ENCODE measurements around the gene FBXO5. TPM values are rescaled to one million over a fixed set of nuclear protein-coding genes. Genes with fewer than 3 reads are reported as not detected.

The FBXO5 gene
- total and polyA plus RNA-seq, 9 of the 15 experiments (the other 6 are each of a cell fraction or from before 2014, with no cell fraction given): 17.8 to 89.3 (median 62.9) TPM

GRCh38 chr6:153023977-153024708 is 41.3 kb upstream of the FBXO5 start:
- ATAC-seq (peak; percentile 99), DNase-seq (ENCODE audit: extremely low read depth in 1 of 4, low spot score in 3 of 4) (peak; percentile 65 to 80 (median 69)), FAIRE-seq (peak; percentile 92)
- Histone ChIP-seq H3K79me2 (ENCODE audit: control insufficient read depth, insufficient read depth, low read length) (no peaks in the 10 kb centered on the region), H3K4me1 (replicated peaks in 1 of 2; ENCODE audit: control insufficient read depth in 2 of 2, insufficient read depth in 2 of 2, low read length in 2 of 2) (no peaks in the 10 kb centered on the region), H3K4me2 (ENCODE audit: insufficient read depth, low read length) (no peak overlapping the region), H4K20me1 (replicated peaks; ENCODE audit: control insufficient read depth, insufficient read depth, low read length) (no peaks in the 10 kb centered on the region), H3K4me3 (no peak overlapping the region), H3K27me3 (ENCODE audit: control insufficient read depth in 2 of 2, insufficient read depth in 2 of 2, low read length in 2 of 2) (peaks cover 0 to 7% of the 10 kb centered on the region in 2 experiments; a peak in 2 of 5 replicates), H3K27ac (ENCODE audit: extremely low read depth, low read depth, low read length) (no peak overlapping the region), H2AFZ (ENCODE audit: low read depth, low read length) (peak overlapping the region; percentile 57; the same call in 1 of the 2 replicates), H3K36me3 (ENCODE audit: control insufficient read depth, insufficient read depth, low read length) (no peaks in the 10 kb centered on the region), H3K9ac (ENCODE audit: insufficient read depth in 1 of 2, low read depth in 2 of 2, low read length in 2 of 2) (no peak overlapping the region), H3K9me3 (replicated peaks; ENCODE audit: control insufficient read depth, insufficient read depth, low read depth, low read length) (no peaks in the 10 kb centered on the region), H3K9me1 (ENCODE audit: control insufficient read depth, insufficient read depth, low read length) (no peaks in the 10 kb centered on the region)
- in situ Hi-C loops (cut with MboI) (no loop called here), intact Hi-C loops (cut with micrococcal nuclease) (loop anchor here (1.0 to 10.0 kb wide), 5 partner anchors 70 to 1351 kb away; no protein-coding TSS in a partner anchor)
- WGBS (ENCODE audit: insufficient coverage, low coverage, missing lambda C conversion rate): under 1% methylated on average over 6 of the region's 6 CpGs
- CTCF ChIA-PET (ENCODE audit: low intra/inter-chr PET ratio): interaction anchor here (0.5 to 3.2 kb wide), 5 partner anchors 70 to 452 kb away, joined by 3 to 24 read pairs (median 5); no protein-coding TSS in a partner anchor
- POLR2A ChIA-PET: interaction anchor here (0.6 kb wide), 1 partner anchor 11 kb away, joined by 3 read pairs; no protein-coding TSS in a partner anchor
- no TSS peak for BruUV-seq (replicated peaks)
- TF ChIP-seq TSHZ1 (CRISPR knock-in tag; IDR thresholded peaks at IDR 0.05) (no peak), RAD21 (CRISPR knock-in tag; conservative IDR thresholded peaks at IDR 0.05 in 1 of 2, IDR thresholded peaks at IDR 0.05 in 1 of 2) (peak; percentile 81 to 86), TOE1 (IDR thresholded peaks at IDR 0.05; ENCODE audit: borderline replicate concordance) (no peak), TOE1 (CRISPR knock-in tag; IDR thresholded peaks at IDR 0.05; ENCODE audit: borderline replicate concordance, low read depth) (no peak), SMC3 (conservative IDR thresholded peaks at IDR 0.05; ENCODE audit: insufficient read depth, low read depth, low read length) (peak; percentile 70), REST (IDR thresholded peaks at IDR 0.05; ENCODE audit: borderline replicate concordance) (peak; percentile 68; the same call in 1 of the 2 replicates), REST (CRISPR knock-in tag; IDR thresholded peaks at IDR 0.05; ENCODE audit: low read depth) (no peak), RUNX1 (IDR thresholded peaks at IDR 0.05; ENCODE audit: low read depth) (no peak), MBD2 (IDR thresholded peaks at IDR 0.05; ENCODE audit: borderline replicate concordance, low read depth) (no peak)
